ENCODE data around the gene SLC46A2.
A peak's percentile ranks its signal among the peaks of the same experiment; 100 is the strongest.

SLC46A2 gene

GRCh38 chr9:112841261-112841660 lies 49.4 kb downstream of the SLC46A2 start:
- no peak overlapping the region for H3K27ac ChIP-seq (ENCODE audit: low read depth, low read length)

GRCh38 chr9:112839331-112839730 lies 51.3 kb downstream of the SLC46A2 start:
- Histone ChIP-seq H3K27ac (ENCODE audit: low read depth, low read length) (no peak overlapping the region), H3K9me3 (ENCODE audit: control insufficient read depth in 5 of 5, low read length in 5 of 5) (no peaks in the 10 kb centered on the region), H3K27me3 (ENCODE audit: control insufficient read depth in 5 of 5, insufficient read depth in 4 of 5, low read length in 5 of 5) (no peaks in the 10 kb centered on the region), H3K9ac (ENCODE audit: low read length in 5 of 5) (no peak overlapping the region), H3K4me1 (ENCODE audit: control insufficient read depth in 5 of 5, insufficient read depth in 5 of 5, low read length in 5 of 5) (peaks cover 0 to 9% (median 0%) of the 10 kb centered on the region in 5 donors), H3K36me3 (ENCODE audit: control insufficient read depth in 5 of 5, insufficient read depth in 5 of 5, low read length in 5 of 5) (peaks cover 13 to 25% (median 17%) of the 10 kb centered on the region in 5 donors), H3K4me3 (ENCODE audit: low read depth in 1 of 5, low read length in 5 of 5) (no peak overlapping the region)

More at GRCh38 chr9:112841261-112841660, 49.4 kb downstream of the SLC46A2 start:
- Histone ChIP-seq H3K27me3 (ENCODE audit: control insufficient read depth in 5 of 5, insufficient read depth in 4 of 5, low read length in 5 of 5) (no peaks in the 10 kb centered on the region), H3K9me3 (ENCODE audit: control insufficient read depth in 5 of 5, low read length in 5 of 5) (no peaks in the 10 kb centered on the region), H3K4me1 (ENCODE audit: control insufficient read depth in 5 of 5, insufficient read depth in 5 of 5, low read length in 5 of 5) (peaks cover 0 to 8% (median 6%) of the 10 kb centered on the region in 5 donors), H3K9ac (ENCODE audit: low read length in 5 of 5) (no peak overlapping the region), H3K4me3 (ENCODE audit: low read depth in 1 of 5, low read length in 5 of 5) (no peak overlapping the region), H3K36me3 (ENCODE audit: control insufficient read depth in 5 of 5, insufficient read depth in 5 of 5, low read length in 5 of 5) (peaks cover 12 to 17% (median 13%) of the 10 kb centered on the region in 5 donors)

GRCh38 chr9:112838342-112838741 lies 52.3 kb downstream of the SLC46A2 start:
- no peak overlapping the region for H3K27ac ChIP-seq (ENCODE audit: low read depth, low read length)
- H3K36me3 ChIP-seq (ENCODE audit: control insufficient read depth in 5 of 5, insufficient read depth in 5 of 5, low read length in 5 of 5), result peaks cover 13 to 25% (median 17%) of the 10 kb centered on the region in 5 donors
- no peak overlapping the region for H3K9ac ChIP-seq (ENCODE audit: low read length in 5 of 5)
- H3K27me3 ChIP-seq (ENCODE audit: control insufficient read depth in 5 of 5, insufficient read depth in 4 of 5, low read length in 5 of 5), result no peaks in the 10 kb centered on the region
- peaks cover 0 to 9% (median 0%) of the 10 kb centered on the region in 5 donors for H3K4me1 ChIP-seq (ENCODE audit: control insufficient read depth in 5 of 5, insufficient read depth in 5 of 5, low read length in 5 of 5)
- H3K4me3 ChIP-seq (ENCODE audit: low read depth in 1 of 5, low read length in 5 of 5), result no peak overlapping the region
- H3K9me3 ChIP-seq (ENCODE audit: control insufficient read depth in 5 of 5, low read length in 5 of 5), result no peaks in the 10 kb centered on the region

GRCh38 chr9:112836394-112836793 lies 54.3 kb downstream of the SLC46A2 start:
- no peak overlapping the region for H3K27ac ChIP-seq (ENCODE audit: low read depth, low read length)
- H3K4me1 ChIP-seq (ENCODE audit: control insufficient read depth in 5 of 5, insufficient read depth in 5 of 5, low read length in 5 of 5), result peaks cover 0 to 15% (median 5%) of the 10 kb centered on the region in 5 donors
- no peak overlapping the region for H3K4me3 ChIP-seq (ENCODE audit: low read depth in 1 of 5, low read length in 5 of 5)
- H3K36me3 ChIP-seq (ENCODE audit: control insufficient read depth in 5 of 5, insufficient read depth in 5 of 5, low read length in 5 of 5), result peaks cover 13 to 25% (median 19%) of the 10 kb centered on the region in 5 donors
- no peaks in the 10 kb centered on the region for H3K9me3 ChIP-seq (ENCODE audit: control insufficient read depth in 5 of 5, low read length in 5 of 5)
- no peak overlapping the region for H3K9ac ChIP-seq (ENCODE audit: low read length in 5 of 5)
- H3K27me3 ChIP-seq (ENCODE audit: control insufficient read depth in 5 of 5, insufficient read depth in 4 of 5, low read length in 5 of 5), result no peaks in the 10 kb centered on the region

- H3K9me3 ChIP-seq (ENCODE audit: control insufficient read depth in 5 of 5, low read length in 5 of 5), result no peaks in the 10 kb centered on the region
- peaks cover 4 to 13% (median 8%) of the 10 kb centered on the region in 5 donors for H3K36me3 ChIP-seq (ENCODE audit: control insufficient read depth in 5 of 5, insufficient read depth in 5 of 5, low read length in 5 of 5)
- peaks cover 0 to 22% (median 8%) of the 10 kb centered on the region in 5 donors for H3K4me1 ChIP-seq (ENCODE audit: control insufficient read depth in 5 of 5, insufficient read depth in 5 of 5, low read length in 5 of 5)
- H3K9ac ChIP-seq (ENCODE audit: low read length in 5 of 5), result no peak overlapping the region
- H3K27me3 ChIP-seq (ENCODE audit: control insufficient read depth in 5 of 5, insufficient read depth in 4 of 5, low read length in 5 of 5), result no peaks in the 10 kb centered on the region
- no peak overlapping the region for H3K4me3 ChIP-seq (ENCODE audit: low read depth in 1 of 5, low read length in 5 of 5)
- no peak overlapping the region for H3K27ac ChIP-seq (ENCODE audit: low read depth, low read length)
Observed at GRCh38 chr9:112833081-112833480, 57.6 kb downstream of the SLC46A2 start.

- no peak overlapping the region for H3K27ac ChIP-seq (ENCODE audit: low read depth, low read length)
Observed at GRCh38 chr9:112831969-112832368, 58.7 kb downstream of the SLC46A2 start.

GRCh38 chr9:112831281-112831851 lies 59.3 kb downstream of the SLC46A2 start:
- Histone ChIP-seq H3K4me3 (ENCODE audit: low read depth in 1 of 5, low read length in 5 of 5) (no peak overlapping the region), H3K36me3 (ENCODE audit: control insufficient read depth in 5 of 5, insufficient read depth in 5 of 5, low read length in 5 of 5) (peaks cover 2 to 9% (median 4%) of the 10 kb centered on the region in 5 donors), H3K4me1 (ENCODE audit: control insufficient read depth in 5 of 5, insufficient read depth in 5 of 5, low read length in 5 of 5) (peaks cover 0 to 22% (median 8%) of the 10 kb centered on the region in 5 donors), H3K9ac (ENCODE audit: low read length in 5 of 5) (peak overlapping the region in 1 of 5 donors; percentile 28), H3K27me3 (ENCODE audit: control insufficient read depth in 5 of 5, insufficient read depth in 4 of 5, low read length in 5 of 5) (no peaks in the 10 kb centered on the region), H3K27ac (ENCODE audit: low read depth, low read length) (no peak overlapping the region), H3K9me3 (ENCODE audit: control insufficient read depth in 5 of 5, low read length in 5 of 5) (no peaks in the 10 kb centered on the region)

More at GRCh38 chr9:112831969-112832368, 58.7 kb downstream of the SLC46A2 start:
- peaks cover 0 to 22% (median 8%) of the 10 kb centered on the region in 5 donors for H3K4me1 ChIP-seq (ENCODE audit: control insufficient read depth in 5 of 5, insufficient read depth in 5 of 5, low read length in 5 of 5)
- no peak overlapping the region for H3K4me3 ChIP-seq (ENCODE audit: low read depth in 1 of 5, low read length in 5 of 5)
- no peaks in the 10 kb centered on the region for H3K9me3 ChIP-seq (ENCODE audit: control insufficient read depth in 5 of 5, low read length in 5 of 5)
- peak overlapping the region in 1 of 5 donors; percentile 28 for H3K9ac ChIP-seq (ENCODE audit: low read length in 5 of 5)
- H3K27me3 ChIP-seq (ENCODE audit: control insufficient read depth in 5 of 5, insufficient read depth in 4 of 5, low read length in 5 of 5), result no peaks in the 10 kb centered on the region
- H3K36me3 ChIP-seq (ENCODE audit: control insufficient read depth in 5 of 5, insufficient read depth in 5 of 5, low read length in 5 of 5), result peaks cover 4 to 12% (median 8%) of the 10 kb centered on the region in 5 donors
